Left lung (tissue), 10 donors: ENCODE data around the gene GTF3C5. TPM values are rescaled to one million over a fixed set of nuclear protein-coding genes. Genes with fewer than 3 reads are reported as not detected.

Experiments used
- ATAC-seq: fragments of 200-7000 bp; cut with Tn5 transposase; one replicate; pipeline ENCODE4 v1.9.1; 2020; ENCODE audit warnings: moderate library complexity
- DNase-seq, 4 donors: peaks; one replicate each; pipeline ENCODE4 v3.0.0-alpha.2; 2013 to 2020
- H3K27ac ChIP-seq, 2 donors: fragments of 200-600 bp; sonication (generic) in 1 of 2; one replicate each; pipeline versions ENCODE4 v1.5.0 to v1.8.0; 2020 to 2021
- H3K27me3 ChIP-seq, 2 donors: fragments of 200-600 bp; sonication (generic) in 1 of 2; one replicate each; pipeline versions ENCODE4 v1.5.0 to v1.8.0; 2020 to 2021
- H3K36me3 ChIP-seq, 2 donors: fragments of 200-600 bp; sonication (generic) in 1 of 2; one replicate each; pipeline versions ENCODE4 v1.5.0 to v1.8.0; 2020 to 2021
- H3K4me1 ChIP-seq, 2 donors: fragments of 200-600 bp; one replicate each; pipeline ENCODE4 v1.8.0; 2021
- H3K4me3 ChIP-seq, 2 donors: fragments of 200-600 bp; sonication (generic) in 1 of 2; one replicate each; pipeline versions ENCODE4 v1.5.0 to v1.8.0; 2020 to 2021; ENCODE audit warnings: mild to moderate bottlenecking in 1 of 2
- H3K9me3 ChIP-seq, 2 donors: fragments of 200-600 bp; sonication (generic) in 1 of 2; one replicate each; pipeline versions ENCODE4 v1.5.0 to v1.8.0; 2020 to 2021
- CTCF ChIP-seq, 2 donors: fragments of 200-600 bp; sonication (generic) in 1 of 2; IDR thresholded peaks; one replicate each; pipeline versions ENCODE4 v1.5.0 to v1.8.0; 2021; ENCODE audit warnings: antibody characterized with exemption in 2 of 2
- intact Hi-C, 2 donors: fragments of 100-400 bp; cut with DNase I; formaldehyde crosslinking; loops; one replicate each; pipeline versions ENCODE4 v1.11.2 to v1.14.2; 2022
- polyA plus RNA-seq, 6 donors: library from polyadenylated mRNA; unstranded; fragments of 120-200 nt; gene quantifications; one replicate each; pipeline ENCODE4 v1.2.1, GENCODE V29; 2013; ENCODE audit not compliant: insufficient read length in 6 of 6
- total RNA-seq, 2 donors: library from RNA; stranded (reverse); fragmentation: NEBNext Ultra II Directional; extraction: Animal tissue kit (Norgen Biotek cat#: 25700); gene quantifications; one replicate each; pipeline ENCODE4 v1.2.1, GENCODE V29; 2021
- donor health status: DM: no; HTN: yes; CAD: no.
- donor health status: DM: no; HTN: no; CAD: no.

The GTF3C5 gene
- total and polyA plus RNA-seq, 8 donors: 37.3 to 69.5 (median 66.1) TPM

- intact Hi-C loops: no loop called here
- no peak for TF ChIP-seq CTCF (IDR thresholded peaks at IDR 0.05)
- H3K9me3 ChIP-seq: no peaks in the 10 kb centered on the region
- peak in 2 of 4 donors; percentile 13 to 85 for DNase-seq
- no peaks in the 10 kb centered on the region for H3K27me3 ChIP-seq
- H3K4me3 ChIP-seq: no peak overlapping the region
- peaks cover 0 to 8% of the 10 kb centered on the region in 2 donors for H3K4me1 ChIP-seq
- ATAC-seq: peak; percentile 21
- no peaks in the 10 kb centered on the region for H3K36me3 ChIP-seq
- no peak overlapping the region for H3K27ac ChIP-seq
These were observed 7.5 kb upstream of the GTF3C5 start for GRCh38 chr9:133023117-133023890.

- Histone ChIP-seq H3K36me3 (no peaks in the 10 kb centered on the region), H3K4me3 (no peak overlapping the region), H3K4me1 (peaks cover 10 to 22% of the 10 kb centered on the region in 2 donors), H3K9me3 (no peaks in the 10 kb centered on the region), H3K27me3 (no peaks in the 10 kb centered on the region), H3K27ac (no peak overlapping the region)
- DNase-seq (no peak), ATAC-seq (no peak)
- no peak for TF ChIP-seq CTCF (IDR thresholded peaks at IDR 0.05)
- intact Hi-C loops: no loop called here
These were observed 4.4 kb upstream of the GTF3C5 start for GRCh38 chr9:133026426-133026825.

GRCh38 chr9:133027134-133027533 lies 3.7 kb upstream of the GTF3C5 start:
- Histone ChIP-seq H3K9me3 (no peaks in the 10 kb centered on the region), H3K4me3 (no peak overlapping the region), H3K4me1 (peaks cover 17 to 27% of the 10 kb centered on the region in 2 donors), H3K27ac (no peak overlapping the region), H3K27me3 (no peaks in the 10 kb centered on the region), H3K36me3 (no peaks in the 10 kb centered on the region)
- ATAC-seq (no peak), DNase-seq (peak in 1 of 4 donors; percentile 6)
- TF ChIP-seq CTCF (IDR thresholded peaks at IDR 0.05): no peak
- intact Hi-C loops: no loop called here

- ATAC-seq (no peak), DNase-seq (no peak)
- H3K9me3 ChIP-seq: no peaks in the 10 kb centered on the region
- H3K4me3 ChIP-seq: no peak overlapping the region
- TF ChIP-seq CTCF (IDR thresholded peaks at IDR 0.05): no peak
- no peaks in the 10 kb centered on the region for H3K27me3 ChIP-seq
- intact Hi-C loops: no loop called here
- no peak overlapping the region for H3K27ac ChIP-seq
- H3K4me1 ChIP-seq: peaks cover 22 to 28% of the 10 kb centered on the region in 2 donors
- peaks cover 0 to under 1% of the 10 kb centered on the region in 2 donors for H3K36me3 ChIP-seq
These were observed 2.6 kb upstream of the GTF3C5 start for GRCh38 chr9:133028221-133028620.

GRCh38 chr9:133029994-133030316 lies 842 bp upstream of the GTF3C5 start:
- Histone ChIP-seq H3K9me3 (no peaks in the 10 kb centered on the region), H3K27me3 (no peaks in the 10 kb centered on the region), H3K36me3 (peaks cover 0 to 10% of the 10 kb centered on the region in 2 donors), H3K27ac (peak overlapping the region; percentile 68 to 94), H3K4me3 (peak overlapping the region; percentile 78 to 88), H3K4me1 (peaks cover 22 to 33% of the 10 kb centered on the region in 2 donors)
- no peak for DNase-seq
- intact Hi-C loops: no loop called here
- no peak for TF ChIP-seq CTCF (IDR thresholded peaks at IDR 0.05)
- peak; percentile 9 for ATAC-seq
